ENCODE results near the gene FBXO48.

- TF ChIP-seq DPF2 (IDR thresholded peaks at IDR 0.05), result no peak
- no peak for TF ChIP-seq BRCA1 (IDR thresholded peaks at IDR 0.05; ENCODE audit: low read depth, low read length)
Measured at GRCh38 chr2:68414876-68415275, 52.2 kb downstream of the FBXO48 start.
